SK-N-SH treated with all-trans-retinoic acid at 6 μM for 48 hours (cell line): ENCODE measurements around the gene CFAP157.

Source experiments
- BACH2 ChIP-seq: fragments of 250-450 bp; sonication (Bioruptor Pico); IDR thresholded peaks from 2 replicates; pipeline ENCODE4 v1.9.0; 2021; ENCODE audit warnings: mild to moderate bottlenecking, borderline replicate concordance
- CREB5 ChIP-seq: fragments of 250-450 bp; sonication (Bioruptor Pico); IDR thresholded peaks from 2 replicates; pipeline ENCODE4 v1.5.1; 2020; ENCODE audit warnings: low read depth, mild to moderate bottlenecking, moderate library complexity
- GLIS3 ChIP-seq: fragments of 250-450 bp; sonication (Bioruptor Pico); IDR thresholded peaks from 2 replicates; pipeline ENCODE4 v1.5.0; 2020; ENCODE audit warnings: mild to moderate bottlenecking, moderate library complexity
- RARB ChIP-seq: fragments of 250-450 bp; sonication (Bioruptor Pico); IDR thresholded peaks from 2 replicates; pipeline ENCODE4 v1.8.0; 2021; ENCODE audit warnings: mild to moderate bottlenecking, moderate library complexity
- TSHZ2 ChIP-seq: fragments of 250-450 bp; sonication (Bioruptor Pico); IDR thresholded peaks from 2 replicates; pipeline ENCODE4 v1.5.0; 2020; ENCODE audit warnings: mild to moderate bottlenecking, moderate library complexity
- ZFP30 ChIP-seq: fragments of 450-650 bp; formaldehyde crosslinking; IDR thresholded peaks from 2 replicates; pipeline ENCODE4 v1.5.0; 2022; ENCODE audit warnings: mild to moderate bottlenecking, moderate library complexity
- ZNF8 ChIP-seq: fragments of 450-650 bp; formaldehyde crosslinking; IDR thresholded peaks from 2 replicates; pipeline ENCODE4 v1.5.0; 2020; ENCODE audit warnings: mild to moderate bottlenecking, moderate library complexity

- TF ChIP-seq ZNF8 (CRISPR knock-in tag) (no peak), GLIS3 (no peak), ZFP30 (no peak), TSHZ2 (no peak), BACH2 (CRISPR knock-in tag) (no peak), CREB5 (CRISPR knock-in tag) (no peak), RARB (CRISPR knock-in tag) (no peak)
Observed at GRCh38 chr9:127715470-127716337, 8.9 kb downstream of the CFAP157 start, which contains the start of the genes PTRH1 and TTC16.
